GM19099 (cell line): Measurements from ENCODE around the gene ZXDA.
"Not testable (repeated sequence)": the region's sequence is repeated elsewhere in the genome, so short reads cannot be mapped to it uniquely, and the experiment has no call there.

Source experiments
- POLR2A ChIP-seq: IDR thresholded peaks from 3 replicates; pipeline ENCODE4 v1.6.1; 2011; ENCODE audit warnings: low read depth; ENCODE audit not compliant: insufficient read length; ENCODE audit errors: extremely low read depth

The ZXDA gene, protein sequence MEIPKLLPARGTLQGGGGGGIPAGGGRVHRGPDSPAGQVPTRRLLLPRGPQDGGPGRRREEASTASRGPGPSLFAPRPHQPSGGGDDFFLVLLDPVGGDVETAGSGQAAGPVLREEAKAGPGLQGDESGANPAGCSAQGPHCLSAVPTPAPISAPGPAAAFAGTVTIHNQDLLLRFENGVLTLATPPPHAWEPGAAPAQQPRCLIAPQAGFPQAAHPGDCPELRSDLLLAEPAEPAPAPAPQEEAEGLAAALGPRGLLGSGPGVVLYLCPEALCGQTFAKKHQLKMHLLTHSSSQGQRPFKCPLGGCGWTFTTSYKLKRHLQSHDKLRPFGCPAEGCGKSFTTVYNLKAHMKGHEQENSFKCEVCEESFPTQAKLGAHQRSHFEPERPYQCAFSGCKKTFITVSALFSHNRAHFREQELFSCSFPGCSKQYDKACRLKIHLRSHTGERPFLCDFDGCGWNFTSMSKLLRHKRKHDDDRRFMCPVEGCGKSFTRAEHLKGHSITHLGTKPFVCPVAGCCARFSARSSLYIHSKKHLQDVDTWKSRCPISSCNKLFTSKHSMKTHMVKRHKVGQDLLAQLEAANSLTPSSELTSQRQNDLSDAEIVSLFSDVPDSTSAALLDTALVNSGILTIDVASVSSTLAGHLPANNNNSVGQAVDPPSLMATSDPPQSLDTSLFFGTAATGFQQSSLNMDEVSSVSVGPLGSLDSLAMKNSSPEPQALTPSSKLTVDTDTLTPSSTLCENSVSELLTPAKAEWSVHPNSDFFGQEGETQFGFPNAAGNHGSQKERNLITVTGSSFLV

DNA sequence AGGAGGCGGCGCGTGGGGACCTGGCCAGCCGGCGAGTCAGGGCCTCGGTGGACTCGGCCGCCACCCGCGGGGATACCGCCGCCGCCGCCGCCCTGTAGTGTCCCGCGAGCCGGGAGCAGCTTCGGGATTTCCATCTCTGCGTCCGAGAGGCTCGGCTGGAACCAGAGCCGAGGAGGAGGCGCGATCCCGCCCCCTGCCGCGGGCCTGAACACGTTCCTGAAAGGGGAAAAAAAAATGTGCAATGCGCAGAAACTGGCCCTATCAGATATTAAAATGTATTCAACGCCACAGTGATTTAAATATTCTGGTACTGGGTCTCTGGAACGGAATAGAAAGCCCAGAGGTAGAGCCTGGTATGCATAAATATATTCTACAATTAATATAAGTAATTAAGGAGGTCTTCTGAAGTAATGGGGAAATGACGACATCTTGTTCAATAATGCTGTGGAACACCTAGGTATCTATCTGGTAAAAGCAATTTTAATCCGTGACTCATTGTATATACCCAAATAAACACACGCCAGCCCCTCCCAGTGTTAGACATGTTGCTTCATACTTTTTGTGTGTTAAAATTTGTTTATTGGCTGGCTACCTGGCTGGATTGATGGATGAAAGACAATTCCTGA is at the start of gene ZXDA:
TSS of gene ZXDA (minus strand) at position 172 of the 626 bp plus-strand sequence. CDS start at position 134, 38 bp downstream.
- not testable (repeated sequence) for TF ChIP-seq POLR2A

GRCh38 chrX:57952320-57952678 is 42.0 kb upstream of the ZXDA start:
- TF ChIP-seq POLR2A = no peak

- TF ChIP-seq POLR2A = no peak
Measured at GRCh38 chrX:57951666-57952319, 41.5 kb upstream of the ZXDA start.

DNA sequence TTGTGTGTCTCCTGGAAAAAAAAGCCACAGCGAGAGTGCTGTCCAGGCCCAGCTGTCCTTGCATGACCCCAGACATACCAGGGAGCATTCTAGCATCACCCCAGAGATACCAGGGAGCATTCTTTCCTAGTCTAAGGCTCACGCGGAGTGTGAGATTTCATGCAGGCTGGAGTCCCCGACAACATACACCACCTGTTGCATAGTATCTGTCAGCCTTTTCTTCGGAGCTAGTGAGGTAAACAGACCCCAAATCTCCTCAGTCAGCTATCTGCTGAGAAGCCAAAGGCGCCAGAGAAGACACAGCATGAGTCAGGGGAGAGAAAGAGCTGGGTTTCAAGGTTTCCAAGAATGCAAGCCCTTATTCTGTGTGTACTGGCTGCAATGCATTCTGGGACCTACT is 23.1 kb upstream of the ZXDA start:
- no peak for TF ChIP-seq POLR2A

- no peak for TF ChIP-seq POLR2A
Measured at GRCh38 chrX:57932266-57932665, 22.0 kb upstream of the ZXDA start.

- TF ChIP-seq POLR2A = no peak
Measured at GRCh38 chrX:57930051-57930450, 19.8 kb upstream of the ZXDA start.

DNA sequence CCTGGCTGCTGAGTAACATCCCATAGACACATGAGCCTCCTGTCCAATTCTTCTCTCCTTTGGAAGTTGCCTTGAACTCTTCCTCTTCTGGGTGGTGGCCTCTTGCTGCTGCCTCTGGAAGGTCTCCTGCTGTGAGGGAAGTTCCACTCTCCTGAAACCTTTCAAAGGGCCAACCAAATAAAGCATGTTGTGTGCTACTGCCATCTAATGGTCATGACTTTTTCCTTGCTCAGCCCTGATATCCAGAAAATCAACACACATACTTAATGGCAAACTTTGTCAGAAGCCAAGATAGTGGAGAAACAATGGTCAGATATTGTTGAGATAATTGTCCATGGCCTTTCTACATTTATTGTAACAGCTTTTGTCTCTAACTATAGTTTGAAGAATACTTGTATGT is 19.1 kb upstream of the ZXDA start:
- no peak for TF ChIP-seq POLR2A

GRCh38 chrX:57925806-57926205 is 15.5 kb upstream of the ZXDA start:
- no peak for TF ChIP-seq POLR2A

DNA sequence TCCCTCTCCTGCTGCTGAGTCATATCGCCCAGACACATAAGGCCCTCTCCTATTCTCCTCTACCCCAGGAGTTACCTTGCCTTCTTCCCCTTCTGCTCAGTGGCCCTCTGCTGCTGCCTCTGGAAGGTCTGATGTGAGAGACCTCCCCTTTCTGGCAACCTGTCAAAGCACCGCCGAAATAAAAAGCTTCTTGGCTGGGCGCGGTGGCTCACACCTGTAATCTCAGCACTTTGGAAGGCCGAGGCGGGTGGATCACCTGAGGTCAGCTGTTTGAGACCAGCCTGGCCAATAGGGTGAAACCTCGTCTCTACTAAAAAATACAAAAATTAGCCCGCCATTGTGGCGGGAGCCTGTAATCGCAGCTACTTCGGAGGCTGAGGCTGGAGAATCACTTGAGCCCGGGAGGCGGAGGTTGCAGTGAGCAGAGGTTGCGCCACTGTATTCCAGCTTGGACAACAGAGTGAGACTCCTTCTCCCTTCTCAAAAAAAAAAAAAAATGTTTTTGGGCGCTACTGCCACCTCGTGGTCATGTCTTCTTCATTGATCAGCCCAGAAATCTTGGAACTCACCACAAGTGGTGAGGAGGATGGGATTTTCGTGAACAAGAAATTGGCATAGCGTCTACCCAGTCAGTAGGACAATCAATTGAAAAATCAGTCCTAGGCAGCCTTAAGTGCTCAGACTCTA is 8.6 kb upstream of the ZXDA start:
- TF ChIP-seq POLR2A = no peak

DNA sequence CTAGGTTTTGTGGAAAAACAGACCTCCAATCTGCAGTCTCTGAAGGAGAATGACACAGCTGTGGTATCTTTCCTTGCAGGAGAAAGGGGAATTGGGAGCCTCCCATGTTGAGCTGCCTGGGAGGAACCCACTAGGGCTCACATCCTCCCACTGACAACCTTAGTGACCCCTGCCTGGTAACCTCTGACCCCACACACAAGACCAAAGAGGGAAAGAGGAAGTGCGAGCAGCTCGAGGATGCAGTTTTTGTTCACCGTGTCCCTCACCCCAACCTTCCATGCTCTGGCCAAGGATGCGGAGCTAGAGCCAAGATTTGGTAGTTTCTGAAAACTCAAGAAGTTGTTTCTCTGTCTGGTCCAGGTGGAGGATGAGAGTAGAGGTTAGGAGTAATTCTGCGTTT is 5.4 kb upstream of the ZXDA start:
- no peak for TF ChIP-seq POLR2A

- TF ChIP-seq POLR2A = no peak
Measured at GRCh38 chrX:57906790-57907189, 3.5 kb downstream of the ZXDA start.

DNA sequence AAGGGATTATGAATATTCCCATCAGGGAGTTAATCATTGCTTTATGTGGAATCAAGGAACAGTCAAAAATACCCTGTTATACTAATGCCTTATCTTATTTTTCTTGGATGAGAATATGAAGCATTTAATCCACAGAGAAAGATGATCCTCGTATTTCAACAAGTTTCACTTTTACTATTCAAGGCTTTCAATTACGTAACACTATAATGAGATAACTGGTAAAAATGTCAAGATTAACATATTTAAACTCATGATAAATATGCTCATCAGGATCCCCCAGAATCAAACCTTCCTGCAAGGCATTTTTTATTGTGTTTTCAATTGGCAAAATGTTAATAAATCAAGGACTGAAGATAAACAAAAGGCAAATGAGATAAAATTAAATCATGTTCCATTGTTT is 5.1 kb downstream of the ZXDA start:
- TF ChIP-seq POLR2A = no peak

DNA sequence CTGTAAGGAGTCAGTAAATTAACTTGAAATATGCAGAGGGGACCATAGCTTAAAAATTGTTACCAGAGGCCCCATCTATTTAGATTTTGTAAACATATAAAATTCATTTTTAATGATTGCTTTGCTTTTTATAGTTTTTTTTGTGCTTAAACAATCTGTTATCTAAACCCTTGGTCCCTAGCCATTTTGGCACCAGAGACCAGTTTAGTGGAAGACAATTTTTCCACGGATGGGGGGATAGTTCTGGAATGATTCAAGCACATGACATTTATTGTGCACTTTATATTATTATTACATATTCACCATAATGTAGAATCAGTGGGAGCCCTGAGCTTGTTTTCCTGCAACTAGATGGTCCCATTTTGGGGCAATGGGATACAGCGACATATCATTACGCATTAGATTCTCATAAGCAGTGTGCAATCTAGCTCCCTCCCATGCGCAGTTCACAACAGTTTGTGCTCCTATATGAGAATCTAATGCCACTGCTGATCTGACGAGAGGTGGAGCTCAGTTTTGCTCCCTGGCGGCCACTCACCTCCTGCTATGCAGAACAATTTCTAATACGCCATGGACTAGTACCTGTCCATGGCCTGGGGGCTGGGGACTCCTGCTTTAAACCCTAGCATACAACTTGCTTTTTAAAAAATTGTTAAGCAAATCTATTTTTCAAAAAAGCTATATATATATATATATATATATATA is 5.9 kb downstream of the ZXDA start:
- no peak for TF ChIP-seq POLR2A

DNA sequence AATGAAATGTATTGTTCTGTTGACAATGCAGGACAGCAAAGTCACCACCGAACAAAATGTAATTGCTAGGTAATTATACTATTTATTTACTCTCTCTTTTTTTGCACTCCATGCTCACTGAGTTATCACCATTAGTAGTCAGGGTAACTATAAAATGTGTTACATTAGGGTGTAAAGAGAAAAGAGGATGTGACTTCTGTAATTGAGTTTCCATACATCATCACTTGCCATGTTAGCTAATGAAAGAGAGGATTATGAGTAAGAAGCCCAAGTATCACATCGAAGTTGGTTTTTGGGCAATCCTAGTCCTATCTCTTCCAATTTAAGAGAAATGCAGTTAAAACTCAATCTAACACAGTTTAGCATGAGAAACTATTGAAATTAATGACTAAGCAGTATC is 7.6 kb downstream of the ZXDA start:
- no peak for TF ChIP-seq POLR2A
